Limb (tissue), 2 donors: Measurements from ENCODE around the gene HSPB3.
"Not testable (repeated sequence)": the region's sequence is repeated elsewhere in the genome, so short reads cannot be mapped to it uniquely, and the experiment has no call there.

Source experiments
- DNase-seq, 2 donors: peaks; one replicate each; pipeline ENCODE4 v3.0.0-alpha.2; 2016; ENCODE audit errors: extremely low spot score in 2 of 2

HSPB3 gene

GRCh38 chr5:54457094-54457862 is 1.8 kb downstream of the HSPB3 start:
- peak in 1 of 2 donors; percentile 62 for DNase-seq

GRCh38 chr5:54458221-54458620 is 2.7 kb downstream of the HSPB3 start:
- no peak for DNase-seq

- no peak for DNase-seq
Measured at GRCh38 chr5:54460181-54460919, 4.9 kb downstream of the HSPB3 start.

GRCh38 chr5:54462281-54462680 is 6.8 kb downstream of the HSPB3 start:
- DNase-seq, result no peak

- no peak for DNase-seq
Measured at GRCh38 chr5:54463713-54464112, 8.2 kb downstream of the HSPB3 start.

- no peak for DNase-seq
Measured at GRCh38 chr5:54469622-54470021, 14.1 kb downstream of the HSPB3 start.

GRCh38 chr5:54470128-54470527 is 14.6 kb downstream of the HSPB3 start:
- no peak for DNase-seq

GRCh38 chr5:54470677-54471076 is 15.2 kb downstream of the HSPB3 start:
- DNase-seq, result no peak

GRCh38 chr5:54471398-54471797 is 15.9 kb downstream of the HSPB3 start:
- no peak for DNase-seq

- no peak for DNase-seq
Measured at GRCh38 chr5:54476682-54477081, 21.2 kb downstream of the HSPB3 start.

GRCh38 chr5:54477941-54478478 is 22.5 kb downstream of the HSPB3 start:
- no peak for DNase-seq

- no peak for DNase-seq
Measured at GRCh38 chr5:54480296-54480695, 24.8 kb downstream of the HSPB3 start.

- DNase-seq, result no peak
Measured at GRCh38 chr5:54484219-54484894, 28.9 kb downstream of the HSPB3 start.

- DNase-seq, result not testable (repeated sequence)
Measured at GRCh38 chr5:54485659-54486058, 30.2 kb downstream of the HSPB3 start.

- not testable (repeated sequence) for DNase-seq
Measured at GRCh38 chr5:54489648-54489979, 34.1 kb downstream of the HSPB3 start.

- DNase-seq, result no peak
Measured at GRCh38 chr5:54491326-54491725, 35.8 kb downstream of the HSPB3 start.

GRCh38 chr5:54492178-54492577 is 36.7 kb downstream of the HSPB3 start:
- DNase-seq, result no peak

- DNase-seq, result no peak
Measured at GRCh38 chr5:54495027-54495426, 39.5 kb downstream of the HSPB3 start.
